Naive B cell (primary cell): ENCODE data around the gene CACNB4. TPM values are rescaled to one million over a fixed set of nuclear protein-coding genes. Genes with fewer than 3 reads are reported as not detected.
"Not testable (repeated sequence)": the region's sequence is repeated elsewhere in the genome, so short reads cannot be mapped to it uniquely, and the experiment has no call there.

Experiments
- ATAC-seq, 2 donors: fragments of 150-1000 bp; cut with Tn5 transposase; 2 replicates each; pipeline ENCODE4 v1.10.0; 2021; ENCODE audit warnings: low read depth in 2 of 2, mild to moderate bottlenecking in 2 of 2, moderate library complexity in 2 of 2
- DNase-seq: peaks from one replicate; pipeline ENCODE4 v3.0.0; 2022
- H3K27ac Mint-ChIP-seq, 6 donors: one replicate each; pipeline ENCODE4 v1.8.0; 2020 to 2022; ENCODE audit warnings: mild to moderate bottlenecking in 6 of 6, mixed read lengths in 6 of 6, moderate library complexity in 5 of 6, inconsistent platforms in 2 of 6
- H3K27me3 Mint-ChIP-seq, 3 donors: one replicate each; pipeline ENCODE4 v1.8.0; 2021 to 2022; ENCODE audit warnings: mixed read lengths in 3 of 3, mild to moderate bottlenecking in 1 of 3
- H3K36me3 Mint-ChIP-seq, 2 donors: one replicate each; pipeline ENCODE4 v1.8.0; 2020 to 2022; ENCODE audit warnings: mixed read lengths in 2 of 2, inconsistent platforms in 1 of 2, mild to moderate bottlenecking in 1 of 2
- H3K4me1 Mint-ChIP-seq, 3 donors: one replicate each; pipeline ENCODE4 v1.8.0; 2020 to 2022; ENCODE audit warnings: mixed read lengths in 3 of 3, inconsistent platforms in 1 of 3, mild to moderate bottlenecking in 1 of 3, moderate library complexity in 1 of 3
- H3K4me3 Mint-ChIP-seq, 8 donors: one replicate each; pipeline ENCODE4 v1.8.0; 2020 to 2022; ENCODE audit warnings: mild to moderate bottlenecking in 8 of 8, mixed read lengths in 8 of 8, moderate library complexity in 8 of 8, inconsistent platforms in 2 of 8
- H3K9me3 Mint-ChIP-seq, 7 donors: one replicate each; pipeline ENCODE4 v1.8.0; 2020 to 2022; ENCODE audit warnings: mixed read lengths in 7 of 7, mild to moderate bottlenecking in 5 of 7, inconsistent platforms in 2 of 7, moderate library complexity in 1 of 7
- polyA plus RNA-seq, 6 donors: library from polyadenylated mRNA; unstranded; fragments of 300-500 nt; fragmentation: Illumina TruSeq; gene quantifications; one replicate each; pipeline ENCODE4 v1.2.3, GENCODE V29; 2021; ENCODE audit warnings: low read depth in 6 of 6

The CACNB4 gene
- polyA plus RNA-seq, 6 donors from 2014 or later, result 0.10 to 3.2 TPM; not detected in 4

DNA sequence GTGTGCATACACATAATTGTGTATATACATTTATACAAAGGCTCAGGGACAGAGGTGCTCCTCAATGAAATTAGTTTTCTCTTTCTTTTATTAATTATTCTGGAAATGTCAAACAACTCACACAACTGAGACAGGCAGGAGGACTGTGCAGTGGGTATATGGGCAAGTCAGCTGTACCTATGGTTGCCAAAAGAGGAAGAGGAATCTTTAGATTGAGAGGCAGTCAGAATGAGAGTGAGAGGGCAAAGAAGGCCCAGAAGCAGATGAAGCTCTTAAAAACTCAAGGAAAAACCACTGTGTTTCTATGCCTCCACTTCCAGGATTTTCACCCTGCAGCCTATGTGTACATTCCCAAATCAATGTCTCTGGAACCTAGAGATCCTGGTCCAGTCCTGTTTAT lies 79.1 kb downstream of the CACNB4 start:
- ATAC-seq, result no peak
- Mint-ChIP-seq H3K9me3 (no peaks in the 10 kb centered on the region), H3K36me3 (no peaks in the 10 kb centered on the region), H3K27ac (no peak overlapping the region), H3K27me3 (peaks cover 0 to 9% (median 6%) of the 10 kb centered on the region in 3 donors), H3K4me1 (no peaks in the 10 kb centered on the region), H3K4me3 (no peak overlapping the region)
- no peak for DNase-seq

DNA sequence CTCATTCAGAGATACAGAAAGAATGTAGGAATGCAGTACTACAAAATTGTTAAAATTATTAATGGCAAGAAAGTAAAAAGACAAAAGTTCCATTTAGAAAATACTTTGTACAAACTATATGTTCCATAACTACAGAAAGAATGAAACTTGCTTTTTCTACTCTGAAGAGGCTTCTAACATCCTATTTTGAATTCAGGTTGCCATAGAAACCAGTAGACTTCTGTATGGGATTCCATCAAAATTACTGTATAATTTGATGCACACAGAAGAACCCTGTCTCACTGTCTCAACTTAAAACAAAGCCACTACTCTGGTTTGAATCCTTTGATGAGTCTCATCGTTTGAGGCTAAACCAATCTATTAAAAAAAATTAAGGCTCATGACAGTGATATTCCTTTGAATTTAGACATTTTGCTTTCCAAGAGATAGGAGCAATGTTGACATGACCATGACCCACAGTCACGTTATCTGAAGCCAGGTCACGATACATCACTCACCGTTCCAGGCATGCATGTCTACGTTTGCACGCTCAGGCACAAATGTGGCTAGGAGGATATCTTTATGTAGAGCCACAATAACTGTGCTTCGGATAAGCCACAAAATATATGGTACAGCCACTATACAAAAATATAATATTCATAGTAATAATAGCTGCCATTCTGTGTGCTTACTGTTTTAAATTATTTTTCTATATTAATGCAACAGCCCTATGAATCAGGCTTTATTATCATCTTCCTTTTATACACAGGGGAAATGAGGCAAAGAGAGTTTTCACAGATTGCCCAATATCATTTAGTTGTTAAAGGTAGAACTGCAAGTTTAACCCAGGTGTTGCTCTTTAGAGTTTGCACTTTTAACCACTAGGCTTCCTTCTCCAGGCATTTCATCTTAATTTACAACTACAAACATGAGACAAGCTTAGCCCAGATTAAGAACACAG lies 82.4 kb downstream of the CACNB4 start:
- Mint-ChIP-seq H3K36me3 (no peaks in the 10 kb centered on the region), H3K27ac (no peak overlapping the region), H3K27me3 (peaks cover 6 to 14% (median 7%) of the 10 kb centered on the region in 3 donors), H3K4me3 (no peak overlapping the region), H3K4me1 (no peaks in the 10 kb centered on the region), H3K9me3 (no peaks in the 10 kb centered on the region)
- DNase-seq (no peak), ATAC-seq (no peak)

DNA sequence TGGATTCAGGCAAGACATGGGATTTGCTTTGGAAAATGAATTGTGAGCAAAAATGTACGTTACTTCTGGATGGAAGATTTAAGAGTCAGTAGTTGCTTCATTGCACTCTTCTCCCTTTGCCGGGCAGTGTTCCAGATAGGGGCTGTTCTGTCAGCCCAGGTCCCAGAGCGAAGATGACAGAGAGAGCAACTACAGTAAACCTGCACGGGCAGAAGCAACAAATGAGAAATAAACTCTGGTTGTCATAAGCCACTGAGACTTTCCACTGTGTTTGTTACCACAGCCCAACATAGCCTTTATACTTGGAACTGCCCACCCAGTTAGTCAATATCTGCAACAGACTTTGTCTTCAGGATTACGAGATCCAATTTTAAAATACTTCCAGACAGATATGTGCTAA lies 83.3 kb downstream of the CACNB4 start:
- Mint-ChIP-seq H3K4me3 (no peak overlapping the region), H3K27me3 (peaks cover 9 to 15% (median 12%) of the 10 kb centered on the region in 3 donors), H3K9me3 (no peaks in the 10 kb centered on the region), H3K36me3 (no peaks in the 10 kb centered on the region), H3K27ac (no peak overlapping the region), H3K4me1 (no peaks in the 10 kb centered on the region)
- DNase-seq (no peak), ATAC-seq (no peak)

DNA sequence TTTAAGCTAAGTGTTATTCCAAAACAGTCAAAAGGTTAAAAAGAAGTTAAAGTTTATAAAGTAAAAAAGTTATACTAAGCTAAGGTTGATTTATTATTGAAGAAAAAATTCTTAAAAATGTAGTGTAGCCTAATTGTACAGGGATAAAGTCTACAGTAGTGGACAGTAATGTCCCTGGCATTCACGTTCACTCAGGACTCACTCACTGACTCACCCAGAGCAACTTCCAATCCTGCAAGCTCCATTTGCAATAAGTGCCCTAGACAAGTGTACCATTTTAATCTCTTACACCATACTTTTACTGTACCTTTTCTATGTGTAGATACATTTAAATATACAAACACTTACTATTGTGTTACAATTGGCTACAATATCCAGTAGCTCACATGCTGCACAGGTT lies 86.1 kb downstream of the CACNB4 start:
- Mint-ChIP-seq H3K27ac (no peak overlapping the region), H3K36me3 (no peaks in the 10 kb centered on the region), H3K27me3 (peaks cover 5 to 15% (median 6%) of the 10 kb centered on the region in 3 donors), H3K4me3 (no peak overlapping the region), H3K4me1 (no peaks in the 10 kb centered on the region), H3K9me3 (no peaks in the 10 kb centered on the region)
- ATAC-seq, result no peak
- DNase-seq, result no peak

DNA sequence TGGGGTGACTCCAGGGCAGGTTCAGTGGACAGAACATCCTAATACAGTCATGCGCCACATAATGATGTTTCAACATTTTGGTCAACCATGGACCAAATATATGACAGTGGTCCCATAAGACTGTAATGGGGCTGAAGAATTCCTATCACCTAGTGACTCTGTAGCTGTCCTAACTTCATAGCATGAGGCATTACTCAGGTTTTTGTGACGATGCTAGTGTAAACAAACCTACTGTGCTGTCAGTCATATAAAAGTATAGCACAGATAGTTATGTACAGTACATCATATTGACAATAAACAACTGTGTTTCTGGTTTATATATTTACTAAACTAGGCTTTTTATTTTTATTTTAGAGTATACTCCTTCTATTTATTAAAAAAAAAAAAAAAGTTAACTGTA lies 87.1 kb downstream of the CACNB4 start:
- H3K27ac Mint-ChIP-seq, result no peak overlapping the region
- H3K4me3 Mint-ChIP-seq, result no peak overlapping the region
- H3K36me3 Mint-ChIP-seq, result no peaks in the 10 kb centered on the region
- DNase-seq (no peak), ATAC-seq (no peak)
- peaks cover 5 to 15% (median 6%) of the 10 kb centered on the region in 3 donors for H3K27me3 Mint-ChIP-seq
- no peaks in the 10 kb centered on the region for H3K4me1 Mint-ChIP-seq
- no peaks in the 10 kb centered on the region for H3K9me3 Mint-ChIP-seq

DNA sequence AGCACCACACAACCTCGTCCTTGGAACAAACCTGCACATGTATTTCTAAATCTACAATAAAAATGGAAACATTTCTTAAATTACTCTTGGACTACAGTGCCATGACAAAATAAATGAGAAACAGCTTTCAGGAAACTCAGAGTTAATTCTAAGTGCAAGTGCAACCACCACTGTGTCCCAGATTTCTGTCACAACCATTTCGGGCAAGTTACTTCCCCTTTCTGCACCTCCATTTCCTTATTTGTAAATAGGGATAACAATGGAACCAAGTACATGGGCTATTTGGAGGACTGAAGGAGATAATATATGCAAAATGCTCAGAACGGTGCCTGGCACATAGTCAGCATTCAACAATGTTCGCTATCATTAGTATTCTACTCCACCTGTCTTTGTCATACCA lies 93.2 kb downstream of the CACNB4 start:
- no peak overlapping the region for H3K4me3 Mint-ChIP-seq
- H3K27ac Mint-ChIP-seq, result peak overlapping the region in 2 of 6 donors; percentile 5 to 16
- H3K36me3 Mint-ChIP-seq, result no peaks in the 10 kb centered on the region
- DNase-seq, result no peak
- no peaks in the 10 kb centered on the region for H3K9me3 Mint-ChIP-seq
- peaks cover 7 to 9% (median 7%) of the 10 kb centered on the region in 3 donors for H3K4me1 Mint-ChIP-seq
- H3K27me3 Mint-ChIP-seq, result peaks cover 0 to 3% (median under 1%) of the 10 kb centered on the region in 3 donors
- ATAC-seq, result no peak

DNA sequence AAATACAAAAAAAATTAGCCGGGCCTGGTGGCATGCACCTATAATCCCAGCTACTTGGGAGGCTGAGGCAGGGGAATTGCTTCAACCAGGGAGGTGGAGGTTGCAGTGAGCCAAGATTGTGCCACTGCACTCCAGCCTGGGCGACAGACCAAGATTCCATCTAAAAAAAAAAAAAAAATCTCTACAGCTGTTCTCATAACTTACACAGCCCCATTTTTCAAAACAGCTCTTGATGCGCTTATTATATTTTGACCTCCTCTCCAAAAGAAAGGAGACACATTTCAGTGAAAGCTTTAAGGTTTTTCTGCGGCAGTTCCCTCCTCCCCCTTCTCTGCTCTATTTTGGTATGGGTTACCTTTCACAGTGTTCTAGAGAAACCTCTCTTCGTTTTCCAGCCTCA lies 95.6 kb downstream of the CACNB4 start:
- ATAC-seq, H3K9me3 Mint-ChIP-seq, H3K36me3 Mint-ChIP-seq, H3K27me3 Mint-ChIP-seq, DNase-seq, H3K4me3 Mint-ChIP-seq: not testable (repeated sequence)
- peaks cover 7 to 15% (median 7%) of the 10 kb centered on the region in 3 donors for H3K4me1 Mint-ChIP-seq
- H3K27ac Mint-ChIP-seq, result peak overlapping the region in 1 of 6 donors; percentile 31

DNA sequence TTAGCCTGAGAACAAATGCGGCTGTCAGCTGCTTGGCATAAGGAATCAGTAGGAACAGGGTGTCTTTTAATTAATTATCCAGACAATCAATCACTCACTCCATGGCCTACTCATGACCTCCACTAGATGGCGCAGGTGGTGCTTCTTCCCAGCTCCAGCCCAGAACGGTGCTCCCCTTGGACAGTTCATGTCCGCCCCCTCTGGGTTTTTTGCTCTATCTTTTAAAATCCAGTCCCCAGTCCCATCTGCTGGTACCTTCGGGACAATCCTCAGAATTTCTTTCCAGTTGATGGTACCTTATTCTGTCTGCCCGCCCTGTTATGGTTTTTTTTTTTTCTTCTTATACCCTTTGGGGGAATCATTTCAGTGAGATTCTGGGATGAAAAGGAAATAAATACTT lies 99.8 kb downstream of the CACNB4 start:
- no peak overlapping the region for H3K4me3 Mint-ChIP-seq
- ATAC-seq, result peak in 1 of 2 donors; percentile 73

DNA sequence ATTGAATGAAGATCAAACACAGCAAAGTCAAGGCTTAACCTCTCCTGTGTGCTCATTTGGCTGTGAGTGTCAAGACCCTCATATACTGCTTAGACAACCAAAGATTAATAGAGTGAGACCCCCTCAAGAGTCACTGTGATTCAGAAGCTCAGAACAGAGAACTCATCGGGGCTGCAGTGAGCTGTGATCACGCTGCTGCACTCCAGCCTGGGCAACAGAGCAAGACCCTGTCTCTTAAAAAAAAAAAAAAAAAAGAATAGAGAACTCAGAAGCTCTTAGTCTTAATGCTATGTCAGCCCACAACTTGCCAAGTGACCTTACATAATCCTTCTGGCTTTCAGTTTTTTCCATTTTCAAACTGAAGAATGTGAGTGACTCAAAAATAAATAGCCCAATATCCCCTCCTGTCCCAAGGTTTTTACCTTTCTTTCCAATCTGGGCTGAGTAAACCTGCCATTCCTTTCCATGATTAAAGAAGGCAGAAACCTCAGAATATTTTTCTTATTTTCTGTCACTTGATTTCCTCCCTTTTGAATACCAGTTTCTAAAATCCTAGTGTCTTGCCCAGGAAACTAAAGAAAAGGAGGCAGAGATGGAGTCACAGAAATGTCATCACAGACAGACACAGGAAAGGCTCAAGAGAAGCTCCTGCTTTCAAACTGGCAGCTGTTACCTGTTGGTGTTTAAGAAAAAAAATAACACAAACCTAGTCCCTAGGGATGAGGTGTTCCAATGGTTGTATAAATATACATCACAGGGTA lies 102.4 kb downstream of the CACNB4 start:
- H3K36me3 Mint-ChIP-seq, result no peaks in the 10 kb centered on the region
- H3K27ac Mint-ChIP-seq, result no peak overlapping the region
- no peak for ATAC-seq

More for the DNA sequence above, 99.8 kb downstream of the CACNB4 start:
- H3K4me1 Mint-ChIP-seq, result peaks cover under 1 to 7% (median under 1%) of the 10 kb centered on the region in 3 donors
- no peaks in the 10 kb centered on the region for H3K36me3 Mint-ChIP-seq
- DNase-seq, result peak; percentile 14
- no peaks in the 10 kb centered on the region for H3K9me3 Mint-ChIP-seq
- H3K27ac Mint-ChIP-seq, result peak overlapping the region in 1 of 6 donors; percentile 8
- no peaks in the 10 kb centered on the region for H3K27me3 Mint-ChIP-seq

DNA sequence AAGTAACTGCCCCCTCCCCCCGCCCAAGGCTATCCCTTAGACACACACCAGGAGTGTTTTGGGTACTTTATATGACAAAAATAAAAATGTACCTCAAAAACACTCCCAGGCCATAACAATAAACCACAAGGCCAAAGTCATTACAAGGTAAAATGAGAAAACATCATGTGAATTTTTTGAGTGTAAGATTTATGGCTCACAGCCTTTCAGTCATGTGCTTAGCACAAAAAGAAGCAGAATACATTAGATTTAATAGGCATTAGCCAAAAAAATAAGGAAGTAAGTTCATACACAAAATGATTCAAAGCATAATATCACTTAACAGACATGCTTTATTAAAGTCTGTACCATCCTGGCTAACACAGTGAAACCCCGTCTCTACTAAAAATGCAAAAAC lies 103.7 kb downstream of the CACNB4 start:
- Mint-ChIP-seq H3K27me3 (no peaks in the 10 kb centered on the region), H3K27ac (no peak overlapping the region), H3K9me3 (no peaks in the 10 kb centered on the region), H3K4me1 (peaks cover 0 to 6% (median 0%) of the 10 kb centered on the region in 3 donors), H3K36me3 (no peaks in the 10 kb centered on the region), H3K4me3 (no peak overlapping the region)
- no peak for DNase-seq
- ATAC-seq, result no peak

More for the DNA sequence above, 102.4 kb downstream of the CACNB4 start:
- peaks cover 0 to 6% (median 0%) of the 10 kb centered on the region in 3 donors for H3K4me1 Mint-ChIP-seq
- no peaks in the 10 kb centered on the region for H3K27me3 Mint-ChIP-seq
- no peak overlapping the region for H3K4me3 Mint-ChIP-seq
- DNase-seq, result no peak
- H3K9me3 Mint-ChIP-seq, result no peaks in the 10 kb centered on the region

DNA sequence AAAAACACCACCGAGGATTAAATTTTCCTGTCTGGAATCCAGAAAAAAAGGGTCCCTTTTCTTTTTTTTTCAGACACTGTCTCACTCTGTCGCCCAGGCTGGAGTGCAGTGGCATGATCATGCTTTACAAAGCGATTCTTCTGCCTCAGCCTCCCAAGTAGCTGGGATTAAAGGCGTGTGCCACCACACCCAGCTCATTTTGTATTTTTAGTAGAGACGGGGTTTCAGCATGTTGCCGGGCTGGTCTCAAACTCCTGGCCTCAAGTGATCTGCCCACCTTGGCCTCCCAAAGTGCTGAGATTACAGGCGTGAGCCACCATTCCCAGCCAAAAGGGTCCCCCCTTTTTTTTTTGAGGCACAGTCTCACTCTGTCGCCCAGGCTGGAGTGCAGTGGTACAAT lies 104.7 kb downstream of the CACNB4 start:
- H3K27ac Mint-ChIP-seq, H3K9me3 Mint-ChIP-seq, H3K27me3 Mint-ChIP-seq, H3K4me3 Mint-ChIP-seq, DNase-seq, ATAC-seq, H3K36me3 Mint-ChIP-seq, H3K4me1 Mint-ChIP-seq: not testable (repeated sequence)

DNA sequence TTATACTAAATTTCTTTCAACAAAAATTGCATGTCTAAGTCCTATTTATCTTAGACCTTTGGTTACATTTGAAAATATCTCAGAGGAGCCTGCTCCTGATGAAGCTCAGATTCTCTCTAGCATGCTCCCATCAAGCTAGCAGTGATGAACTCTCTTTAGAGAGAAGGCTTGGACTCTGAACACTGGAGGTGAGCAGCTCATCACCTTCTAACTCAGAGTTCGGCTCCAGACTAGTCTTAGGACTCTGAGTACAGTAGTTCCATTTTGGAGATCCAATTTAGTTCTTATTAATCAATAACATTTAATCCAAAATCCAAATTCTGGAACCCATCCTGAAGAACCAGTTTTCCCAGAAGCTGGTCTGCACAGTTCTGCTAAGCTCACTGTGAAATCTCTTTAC lies 107.8 kb downstream of the CACNB4 start:
- Mint-ChIP-seq H3K27ac (no peak overlapping the region), H3K36me3 (no peaks in the 10 kb centered on the region), H3K4me1 (no peaks in the 10 kb centered on the region), H3K27me3 (no peaks in the 10 kb centered on the region), H3K4me3 (no peak overlapping the region), H3K9me3 (no peaks in the 10 kb centered on the region)
- DNase-seq (no peak), ATAC-seq (no peak)

DNA sequence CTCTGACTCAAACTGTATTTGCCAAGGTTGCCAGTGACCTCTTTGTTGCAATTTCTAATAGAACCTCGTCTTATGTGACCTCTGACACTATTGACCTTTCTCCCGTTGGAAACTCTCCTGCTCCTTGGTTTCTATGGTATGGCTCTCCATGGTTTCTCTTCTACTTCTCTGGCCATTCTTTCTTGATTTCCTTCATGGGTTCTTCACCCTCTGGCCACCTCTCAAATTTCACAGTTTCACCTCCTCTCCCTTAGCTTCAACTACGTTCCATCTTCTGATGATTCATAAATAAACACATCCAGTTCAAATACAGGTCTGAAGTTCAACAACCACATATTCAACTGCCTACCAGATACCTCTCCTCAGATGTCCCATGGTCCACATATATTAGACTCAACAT lies 109.5 kb downstream of the CACNB4 start:
- Mint-ChIP-seq H3K4me3 (no peak overlapping the region), H3K9me3 (no peaks in the 10 kb centered on the region), H3K27me3 (no peaks in the 10 kb centered on the region), H3K27ac (no peak overlapping the region), H3K4me1 (no peaks in the 10 kb centered on the region), H3K36me3 (no peaks in the 10 kb centered on the region)
- ATAC-seq (no peak), DNase-seq (no peak)

DNA sequence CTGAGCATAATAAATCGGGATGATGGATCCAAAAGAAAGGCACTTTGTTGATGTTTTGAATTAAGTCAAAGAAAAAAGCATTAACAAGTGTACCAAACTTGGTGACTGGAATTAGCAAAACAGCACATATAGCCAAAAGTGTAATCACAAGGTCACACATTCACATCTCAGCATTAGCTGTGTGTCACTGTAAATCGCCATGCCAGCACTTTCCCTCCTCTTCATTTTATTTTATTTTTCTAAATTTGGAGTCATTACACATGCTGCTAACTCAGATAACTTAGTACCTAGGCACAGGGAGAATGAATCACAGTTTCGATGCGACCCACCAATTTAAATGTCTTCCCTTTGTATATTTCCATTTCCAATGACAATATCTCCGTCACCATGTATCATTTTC lies 111.4 kb downstream of the CACNB4 start:
- H3K36me3 Mint-ChIP-seq, result no peaks in the 10 kb centered on the region
- H3K27me3 Mint-ChIP-seq, result no peaks in the 10 kb centered on the region
- no peak for ATAC-seq
- H3K9me3 Mint-ChIP-seq, result no peaks in the 10 kb centered on the region
- DNase-seq, result no peak
- no peak overlapping the region for H3K27ac Mint-ChIP-seq
- no peak overlapping the region for H3K4me3 Mint-ChIP-seq
- no peaks in the 10 kb centered on the region for H3K4me1 Mint-ChIP-seq
